GM23338 (cell line): ENCODE results near the gene THADA.

Experiments
- EZH2 ChIP-seq: fragments of 200-600 bp; sonication (generic); IDR thresholded peaks from one replicate; pipeline ENCODE4 v1.8.0; 2017; ENCODE audit warnings: antibody characterized with exemption, mild to moderate bottlenecking, low read depth; ENCODE audit not compliant: unreplicated experiment
- EZH2phosphoT487 ChIP-seq: fragments of 200-600 bp; sonication (generic); IDR thresholded peaks from one replicate; pipeline ENCODE4 v1.8.1; 2018; ENCODE audit warnings: antibody characterized with exemption; ENCODE audit not compliant: unreplicated experiment
- POLR2AphosphoS5 ChIP-seq: IDR thresholded peaks from 2 replicates; pipeline ENCODE4 v1.6.1; 2016; ENCODE audit warnings: antibody characterized with exemption, low read depth
- ZNF114 ChIP-seq: fragments of 250-450 bp; sonication (Bioruptor Pico); IDR thresholded peaks from 2 replicates; pipeline ENCODE4 v1.5.0; 2020; ENCODE audit warnings: mild to moderate bottlenecking, moderate library complexity
- TF ChIP-seq, protein P1 (sequence below), 2 experiments: fragments of 200-600 bp in 1 of 2; sonication (generic) in 1 of 2; conservative IDR thresholded peaks; 2 replicates each; pipeline versions ENCODE4 v1.5.1 to v1.6.1; 2016 to 2017; ENCODE audit warnings: antibody characterized with exemption in 2 of 2, low read depth in 2 of 2, mild to moderate bottlenecking in 2 of 2, moderate library complexity in 1 of 2
- TF ChIP-seq, protein P2 (sequence below): IDR thresholded peaks from one replicate; pipeline ENCODE4 v1.6.1; 2018; ENCODE audit warnings: antibody characterized with exemption; ENCODE audit not compliant: unreplicated experiment
- TF ChIP-seq, protein P3 (sequence below): fragments of 250-450 bp; sonication (Bioruptor Pico); IDR thresholded peaks from 2 replicates; pipeline ENCODE4 v1.5.0; 2020; ENCODE audit warnings: mild to moderate bottlenecking, moderate library complexity

DNA sequence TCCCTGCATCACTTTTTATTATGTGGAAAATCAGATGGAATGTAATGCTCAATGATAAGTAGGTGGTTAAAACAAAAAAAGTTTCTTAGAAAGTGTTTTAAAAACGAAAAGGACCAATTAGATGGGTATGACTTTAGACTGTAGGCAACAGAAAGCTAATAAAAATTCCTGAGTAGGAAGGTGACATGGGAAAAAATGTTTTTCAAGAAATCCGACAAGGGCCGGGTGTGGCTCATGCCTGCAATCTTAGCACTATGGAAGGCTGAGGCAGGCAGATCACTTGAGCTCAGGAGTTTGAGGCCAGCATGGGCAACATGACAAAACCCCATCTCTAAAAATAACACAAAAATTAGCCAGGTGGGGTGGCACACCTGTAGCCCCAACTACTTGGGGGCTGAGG, 126.1 kb downstream of the THADA start:
- TF ChIP-seq, protein P1, sequence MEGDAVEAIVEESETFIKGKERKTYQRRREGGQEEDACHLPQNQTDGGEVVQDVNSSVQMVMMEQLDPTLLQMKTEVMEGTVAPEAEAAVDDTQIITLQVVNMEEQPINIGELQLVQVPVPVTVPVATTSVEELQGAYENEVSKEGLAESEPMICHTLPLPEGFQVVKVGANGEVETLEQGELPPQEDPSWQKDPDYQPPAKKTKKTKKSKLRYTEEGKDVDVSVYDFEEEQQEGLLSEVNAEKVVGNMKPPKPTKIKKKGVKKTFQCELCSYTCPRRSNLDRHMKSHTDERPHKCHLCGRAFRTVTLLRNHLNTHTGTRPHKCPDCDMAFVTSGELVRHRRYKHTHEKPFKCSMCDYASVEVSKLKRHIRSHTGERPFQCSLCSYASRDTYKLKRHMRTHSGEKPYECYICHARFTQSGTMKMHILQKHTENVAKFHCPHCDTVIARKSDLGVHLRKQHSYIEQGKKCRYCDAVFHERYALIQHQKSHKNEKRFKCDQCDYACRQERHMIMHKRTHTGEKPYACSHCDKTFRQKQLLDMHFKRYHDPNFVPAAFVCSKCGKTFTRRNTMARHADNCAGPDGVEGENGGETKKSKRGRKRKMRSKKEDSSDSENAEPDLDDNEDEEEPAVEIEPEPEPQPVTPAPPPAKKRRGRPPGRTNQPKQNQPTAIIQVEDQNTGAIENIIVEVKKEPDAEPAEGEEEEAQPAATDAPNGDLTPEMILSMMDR (conservative IDR thresholded peaks at IDR 0.05; ENCODE audit: low read depth in 2 of 2) = no peak
- TF ChIP-seq POLR2AphosphoS5 (no peak), EZH2phosphoT487 (no peak), EZH2 (no peak), ZNF114 (no peak)
- TF ChIP-seq, protein P2, sequence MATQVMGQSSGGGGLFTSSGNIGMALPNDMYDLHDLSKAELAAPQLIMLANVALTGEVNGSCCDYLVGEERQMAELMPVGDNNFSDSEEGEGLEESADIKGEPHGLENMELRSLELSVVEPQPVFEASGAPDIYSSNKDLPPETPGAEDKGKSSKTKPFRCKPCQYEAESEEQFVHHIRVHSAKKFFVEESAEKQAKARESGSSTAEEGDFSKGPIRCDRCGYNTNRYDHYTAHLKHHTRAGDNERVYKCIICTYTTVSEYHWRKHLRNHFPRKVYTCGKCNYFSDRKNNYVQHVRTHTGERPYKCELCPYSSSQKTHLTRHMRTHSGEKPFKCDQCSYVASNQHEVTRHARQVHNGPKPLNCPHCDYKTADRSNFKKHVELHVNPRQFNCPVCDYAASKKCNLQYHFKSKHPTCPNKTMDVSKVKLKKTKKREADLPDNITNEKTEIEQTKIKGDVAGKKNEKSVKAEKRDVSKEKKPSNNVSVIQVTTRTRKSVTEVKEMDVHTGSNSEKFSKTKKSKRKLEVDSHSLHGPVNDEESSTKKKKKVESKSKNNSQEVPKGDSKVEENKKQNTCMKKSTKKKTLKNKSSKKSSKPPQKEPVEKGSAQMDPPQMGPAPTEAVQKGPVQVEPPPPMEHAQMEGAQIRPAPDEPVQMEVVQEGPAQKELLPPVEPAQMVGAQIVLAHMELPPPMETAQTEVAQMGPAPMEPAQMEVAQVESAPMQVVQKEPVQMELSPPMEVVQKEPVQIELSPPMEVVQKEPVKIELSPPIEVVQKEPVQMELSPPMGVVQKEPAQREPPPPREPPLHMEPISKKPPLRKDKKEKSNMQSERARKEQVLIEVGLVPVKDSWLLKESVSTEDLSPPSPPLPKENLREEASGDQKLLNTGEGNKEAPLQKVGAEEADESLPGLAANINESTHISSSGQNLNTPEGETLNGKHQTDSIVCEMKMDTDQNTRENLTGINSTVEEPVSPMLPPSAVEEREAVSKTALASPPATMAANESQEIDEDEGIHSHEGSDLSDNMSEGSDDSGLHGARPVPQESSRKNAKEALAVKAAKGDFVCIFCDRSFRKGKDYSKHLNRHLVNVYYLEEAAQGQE = no peak
- TF ChIP-seq, protein P3, sequence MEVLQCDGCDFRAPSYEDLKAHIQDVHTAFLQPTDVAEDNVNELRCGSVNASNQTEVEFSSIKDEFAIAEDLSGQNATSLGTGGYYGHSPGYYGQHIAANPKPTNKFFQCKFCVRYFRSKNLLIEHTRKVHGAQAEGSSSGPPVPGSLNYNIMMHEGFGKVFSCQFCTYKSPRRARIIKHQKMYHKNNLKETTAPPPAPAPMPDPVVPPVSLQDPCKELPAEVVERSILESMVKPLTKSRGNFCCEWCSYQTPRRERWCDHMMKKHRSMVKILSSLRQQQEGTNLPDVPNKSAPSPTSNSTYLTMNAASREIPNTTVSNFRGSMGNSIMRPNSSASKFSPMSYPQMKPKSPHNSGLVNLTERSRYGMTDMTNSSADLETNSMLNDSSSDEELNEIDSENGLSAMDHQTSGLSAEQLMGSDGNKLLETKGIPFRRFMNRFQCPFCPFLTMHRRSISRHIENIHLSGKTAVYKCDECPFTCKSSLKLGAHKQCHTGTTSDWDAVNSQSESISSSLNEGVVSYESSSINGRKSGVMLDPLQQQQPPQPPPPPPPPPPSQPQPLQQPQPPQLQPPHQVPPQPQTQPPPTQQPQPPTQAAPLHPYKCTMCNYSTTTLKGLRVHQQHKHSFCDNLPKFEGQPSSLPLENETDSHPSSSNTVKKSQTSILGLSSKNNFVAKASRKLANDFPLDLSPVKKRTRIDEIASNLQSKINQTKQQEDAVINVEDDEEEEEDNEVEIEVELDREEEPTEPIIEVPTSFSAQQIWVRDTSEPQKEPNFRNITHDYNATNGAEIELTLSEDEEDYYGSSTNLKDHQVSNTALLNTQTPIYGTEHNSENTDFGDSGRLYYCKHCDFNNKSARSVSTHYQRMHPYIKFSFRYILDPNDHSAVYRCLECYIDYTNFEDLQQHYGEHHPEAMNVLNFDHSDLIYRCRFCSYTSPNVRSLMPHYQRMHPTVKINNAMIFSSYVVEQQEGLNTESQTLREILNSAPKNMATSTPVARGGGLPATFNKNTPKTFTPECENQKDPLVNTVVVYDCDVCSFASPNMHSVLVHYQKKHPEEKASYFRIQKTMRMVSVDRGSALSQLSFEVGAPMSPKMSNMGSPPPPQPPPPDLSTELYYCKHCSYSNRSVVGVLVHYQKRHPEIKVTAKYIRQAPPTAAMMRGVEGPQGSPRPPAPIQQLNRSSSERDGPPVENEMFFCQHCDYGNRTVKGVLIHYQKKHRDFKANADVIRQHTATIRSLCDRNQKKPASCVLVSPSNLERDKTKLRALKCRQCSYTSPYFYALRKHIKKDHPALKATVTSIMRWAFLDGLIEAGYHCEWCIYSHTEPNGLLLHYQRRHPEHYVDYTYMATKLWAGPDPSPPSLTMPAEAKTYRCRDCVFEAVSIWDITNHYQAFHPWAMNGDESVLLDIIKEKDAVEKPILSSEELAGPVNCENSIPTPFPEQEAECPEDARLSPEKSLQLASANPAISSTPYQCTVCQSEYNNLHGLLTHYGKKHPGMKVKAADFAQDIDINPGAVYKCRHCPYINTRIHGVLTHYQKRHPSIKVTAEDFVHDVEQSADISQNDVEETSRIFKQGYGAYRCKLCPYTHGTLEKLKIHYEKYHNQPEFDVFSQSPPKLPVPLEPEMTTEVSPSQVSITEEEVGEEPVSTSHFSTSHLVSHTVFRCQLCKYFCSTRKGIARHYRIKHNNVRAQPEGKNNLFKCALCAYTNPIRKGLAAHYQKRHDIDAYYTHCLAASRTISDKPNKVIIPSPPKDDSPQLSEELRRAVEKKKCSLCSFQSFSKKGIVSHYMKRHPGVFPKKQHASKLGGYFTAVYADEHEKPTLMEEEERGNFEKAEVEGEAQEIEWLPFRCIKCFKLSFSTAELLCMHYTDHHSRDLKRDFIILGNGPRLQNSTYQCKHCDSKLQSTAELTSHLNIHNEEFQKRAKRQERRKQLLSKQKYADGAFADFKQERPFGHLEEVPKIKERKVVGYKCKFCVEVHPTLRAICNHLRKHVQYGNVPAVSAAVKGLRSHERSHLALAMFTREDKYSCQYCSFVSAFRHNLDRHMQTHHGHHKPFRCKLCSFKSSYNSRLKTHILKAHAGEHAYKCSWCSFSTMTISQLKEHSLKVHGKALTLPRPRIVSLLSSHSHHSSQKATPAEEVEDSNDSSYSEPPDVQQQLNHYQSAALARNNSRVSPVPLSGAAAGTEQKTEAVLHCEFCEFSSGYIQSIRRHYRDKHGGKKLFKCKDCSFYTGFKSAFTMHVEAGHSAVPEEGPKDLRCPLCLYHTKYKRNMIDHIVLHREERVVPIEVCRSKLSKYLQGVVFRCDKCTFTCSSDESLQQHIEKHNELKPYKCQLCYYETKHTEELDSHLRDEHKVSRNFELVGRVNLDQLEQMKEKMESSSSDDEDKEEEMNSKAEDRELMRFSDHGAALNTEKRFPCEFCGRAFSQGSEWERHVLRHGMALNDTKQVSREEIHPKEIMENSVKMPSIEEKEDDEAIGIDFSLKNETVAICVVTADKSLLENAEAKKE (CRISPR knock-in tag) = no peak
